Heart right ventricle (tissue), 16 donors: ENCODE measurements around the gene LIPG. TPM values are rescaled to one million over a fixed set of nuclear protein-coding genes. Genes with fewer than 3 reads are reported as not detected.

Experiments
- ATAC-seq, 8 donors: fragments of 200-7000 bp; cut with Tn5 transposase; one replicate each; pipeline ENCODE4 v1.9.1; 2020; ENCODE audit warnings: mild to moderate bottlenecking in 8 of 8, moderate library complexity in 8 of 8, moderate number of reproducible peaks in 1 of 8
- DNase-seq, 2 donors: peaks; one replicate each; pipeline ENCODE4 v3.0.0-alpha.2; 2020
- H3K27ac ChIP-seq, 10 donors: fragments of 200-600 bp; sonication (generic) in 2 of 10; one replicate each; pipeline versions ENCODE4 v1.5.0 to v1.8.0; 2020 to 2022; ENCODE audit warnings: mild to moderate bottlenecking in 3 of 10
- H3K27me3 ChIP-seq, 7 donors: fragments of 200-600 bp; one replicate each; pipeline ENCODE4 v1.8.0; 2021 to 2022; ENCODE audit warnings: mild to moderate bottlenecking in 2 of 7
- H3K36me3 ChIP-seq, 9 donors: fragments of 200-600 bp; sonication (generic) in 1 of 9; one replicate each; pipeline versions ENCODE4 v1.5.0 to v1.8.0; 2020 to 2022; ENCODE audit warnings: mild to moderate bottlenecking in 2 of 9
- H3K4me1 ChIP-seq, 9 donors: fragments of 200-600 bp; sonication (generic) in 1 of 9; one replicate each; pipeline versions ENCODE4 v1.5.0 to v1.8.0; 2020 to 2022; ENCODE audit warnings: mild to moderate bottlenecking in 4 of 9
- H3K4me3 ChIP-seq, 10 donors: fragments of 200-600 bp; sonication (generic) in 2 of 10; one replicate each; pipeline versions ENCODE4 v1.5.0 to v1.8.0; 2020 to 2022; ENCODE audit warnings: mild to moderate bottlenecking in 7 of 10, moderate library complexity in 2 of 10
- H3K9me3 ChIP-seq, 11 donors: fragments of 200-600 bp in 10 of 11; sonication (generic) in 2 of 11; one replicate each; pipeline versions ENCODE4 v1.5.0 to v1.8.0; 2013 to 2022; ENCODE audit warnings: mild to moderate bottlenecking in 2 of 11, control low read depth in 1 of 11, moderate library complexity in 1 of 11
- WGBS, 2 donors: extraction: QIAGEN DNeasy Blood & Tissue Kit; methylation state at CpG; one replicate each; pipeline ENCODE4 v1.1.7; 2013; ENCODE audit warnings: inconsistent platforms in 1 of 2; 5-methylcytosine and 5-hydroxymethylcytosine counted together
- intact Hi-C, 10 donors: fragments of 100-400 bp; cut with DNase I; formaldehyde crosslinking; loops; one replicate each; pipeline versions ENCODE4 v1.11.1 to v1.14.2; 2022
- polyA plus RNA-seq, 2 donors: library from polyadenylated mRNA; stranded (reverse); fragments of 200-250 nt; gene quantifications; one replicate each; pipeline ENCODE4 v1.2.3, GENCODE V29; 2013
- total RNA-seq, 10 donors: library from RNA; stranded (reverse); fragmentation: NEBNext Ultra II Directional in 3 of 10; extraction: Animal tissue kit (Norgen Biotek cat#: 25700) in 3 of 10; gene quantifications; one replicate each; pipeline versions ENCODE4 v1.2.1 to v1.2.4, GENCODE V29; 2021 to 2023
- TF ChIP-seq, protein P1 (sequence below), 9 donors: fragments of 200-600 bp; sonication (generic) in 2 of 9; IDR thresholded peaks; one replicate each; pipeline versions ENCODE4 v1.5.0 to v1.8.0; 2021 to 2022; ENCODE audit warnings: antibody characterized with exemption in 9 of 9, mild to moderate bottlenecking in 5 of 9, moderate library complexity in 1 of 9
- donor health status: Arrhythmogenic right ventricular cardiomyopathy.
- donor health status: ischemic (EF 13 %, LVEDD 7.1; RV severe dilation, severe dysfunction).
- donor health status: healthy with polysubstance abuse.
- donor health status: DM: no; HTN: yes; CAD: no.
- donor health status: DM: no; HTN: no; CAD: no.
- donor health status: ischemic (EF 25% LVEDD 6.9; RV normal size, moderate dysfunction).
- donor health status: ischemic (EF 25% LVEDD 5.7; RV mildly dilated, moderate dysfunction).
- donor health status: healthy.
- donor health status: DM: yes; HTN: yes; CAD: no.
- donor health status: Ischemic cardiomyopathy.
- donor health status: ischemic (EF 35%, LVEDD 5.7; RV mildly dilated, moderate dysfunction).
- donor health status: nonischemic (EF 11% LVEDD 7.7; RV severe dilation, severe dysfunction).
- donor health status: DM: yes; HTN: yes; CAD: no.
- donor health status: PGD.
- donor health status: ischemic (EF 29% LVEDD 5.4; RV normal size, mild dysfunction).
- donor health status: nonischemic (EF 23%, LVEDD 6.1; RV moderate dilation, normal function).

LIPG gene
- total and polyA plus RNA-seq, 12 donors: 0.07 to 14.0 (median 0.42) TPM; not detected in 3

DNA sequence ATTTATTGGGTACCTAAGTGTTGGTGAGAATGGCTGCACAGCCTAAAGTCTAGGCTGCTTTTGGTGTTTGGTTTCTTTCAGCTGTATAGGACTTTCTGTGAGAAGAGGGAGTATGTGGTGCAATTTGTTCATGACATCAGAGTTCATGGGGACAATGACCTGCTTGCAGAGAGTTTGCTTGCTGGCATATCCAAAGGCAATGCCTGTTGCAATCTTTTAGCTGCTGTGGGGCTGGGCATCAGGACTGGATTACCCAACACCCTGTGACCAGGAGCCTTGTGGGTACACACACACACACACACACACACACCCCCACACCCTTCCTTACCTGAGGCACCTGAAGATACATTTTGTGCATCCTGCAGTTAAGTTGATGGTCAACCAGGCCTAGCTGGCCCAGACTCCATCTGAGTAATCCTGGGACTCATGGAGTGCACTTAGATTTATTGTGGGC, 68.4 kb downstream of the LIPG start:
- no peaks in the 10 kb centered on the region for H3K36me3 ChIP-seq
- H3K27me3 ChIP-seq: peaks cover 0 to 28% (median 4%) of the 10 kb centered on the region in 7 donors
- no peaks in the 10 kb centered on the region for H3K9me3 ChIP-seq
- intact Hi-C loops: no loop called here
- no peak overlapping the region for H3K4me3 ChIP-seq
- DNase-seq (no peak), ATAC-seq (peak in 1 of 8 donors; percentile 31)
- peaks cover 0 to 10% (median 0%) of the 10 kb centered on the region in 9 donors for H3K4me1 ChIP-seq
- H3K27ac ChIP-seq: no peak overlapping the region
- TF ChIP-seq, protein P1, sequence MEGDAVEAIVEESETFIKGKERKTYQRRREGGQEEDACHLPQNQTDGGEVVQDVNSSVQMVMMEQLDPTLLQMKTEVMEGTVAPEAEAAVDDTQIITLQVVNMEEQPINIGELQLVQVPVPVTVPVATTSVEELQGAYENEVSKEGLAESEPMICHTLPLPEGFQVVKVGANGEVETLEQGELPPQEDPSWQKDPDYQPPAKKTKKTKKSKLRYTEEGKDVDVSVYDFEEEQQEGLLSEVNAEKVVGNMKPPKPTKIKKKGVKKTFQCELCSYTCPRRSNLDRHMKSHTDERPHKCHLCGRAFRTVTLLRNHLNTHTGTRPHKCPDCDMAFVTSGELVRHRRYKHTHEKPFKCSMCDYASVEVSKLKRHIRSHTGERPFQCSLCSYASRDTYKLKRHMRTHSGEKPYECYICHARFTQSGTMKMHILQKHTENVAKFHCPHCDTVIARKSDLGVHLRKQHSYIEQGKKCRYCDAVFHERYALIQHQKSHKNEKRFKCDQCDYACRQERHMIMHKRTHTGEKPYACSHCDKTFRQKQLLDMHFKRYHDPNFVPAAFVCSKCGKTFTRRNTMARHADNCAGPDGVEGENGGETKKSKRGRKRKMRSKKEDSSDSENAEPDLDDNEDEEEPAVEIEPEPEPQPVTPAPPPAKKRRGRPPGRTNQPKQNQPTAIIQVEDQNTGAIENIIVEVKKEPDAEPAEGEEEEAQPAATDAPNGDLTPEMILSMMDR (IDR thresholded peaks at IDR 0.05): no peak

DNA sequence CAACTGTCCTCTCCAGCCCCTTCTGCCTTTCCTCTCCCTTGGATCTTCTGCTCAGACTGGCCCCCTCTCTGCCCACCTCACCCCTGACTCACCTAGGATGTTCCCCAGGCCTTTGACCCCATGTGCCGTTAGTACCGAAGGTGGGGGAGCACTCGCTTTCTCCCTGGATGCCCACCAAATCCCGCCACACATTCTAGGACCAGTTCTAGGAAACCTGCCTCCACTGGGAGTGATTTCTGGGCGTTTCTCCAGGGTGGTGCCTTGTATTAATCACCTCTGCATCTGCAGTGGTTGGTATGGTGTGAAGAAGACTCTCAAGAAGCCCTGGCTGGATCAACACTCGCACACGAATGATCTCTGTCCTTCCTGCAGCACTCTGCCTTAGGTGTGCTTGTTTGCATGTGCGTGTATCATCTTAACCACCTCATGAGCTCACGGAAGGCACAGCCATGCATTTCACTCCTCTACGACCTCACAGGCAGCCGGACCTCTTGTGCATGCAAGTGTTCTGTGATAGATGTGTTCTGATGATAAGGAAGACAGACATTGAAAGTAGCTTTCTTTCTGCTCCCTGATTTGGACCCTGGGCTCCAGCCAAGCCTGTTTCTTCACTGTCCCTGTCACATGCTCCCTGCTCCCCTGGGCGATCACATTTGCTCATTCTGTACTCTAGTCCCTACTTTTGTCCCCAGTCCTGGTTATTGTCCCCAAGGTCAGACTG, 69.4 kb downstream of the LIPG start:
- Histone ChIP-seq H3K9me3 (no peaks in the 10 kb centered on the region), H3K27ac (no peak overlapping the region), H3K36me3 (no peaks in the 10 kb centered on the region), H3K27me3 (peaks cover 0 to 28% (median 4%) of the 10 kb centered on the region in 7 donors), H3K4me3 (no peak overlapping the region), H3K4me1 (peaks cover 0 to 10% (median 0%) of the 10 kb centered on the region in 9 donors)
- intact Hi-C loops: no loop called here
- no peak for DNase-seq
- 77 to 79% methylated on average over 12 of the region's 12 CpGs for WGBS, 2 donors
- TF ChIP-seq, protein P1 (IDR thresholded peaks at IDR 0.05): no peak
- ATAC-seq: peak in 1 of 8 donors; percentile 55

DNA sequence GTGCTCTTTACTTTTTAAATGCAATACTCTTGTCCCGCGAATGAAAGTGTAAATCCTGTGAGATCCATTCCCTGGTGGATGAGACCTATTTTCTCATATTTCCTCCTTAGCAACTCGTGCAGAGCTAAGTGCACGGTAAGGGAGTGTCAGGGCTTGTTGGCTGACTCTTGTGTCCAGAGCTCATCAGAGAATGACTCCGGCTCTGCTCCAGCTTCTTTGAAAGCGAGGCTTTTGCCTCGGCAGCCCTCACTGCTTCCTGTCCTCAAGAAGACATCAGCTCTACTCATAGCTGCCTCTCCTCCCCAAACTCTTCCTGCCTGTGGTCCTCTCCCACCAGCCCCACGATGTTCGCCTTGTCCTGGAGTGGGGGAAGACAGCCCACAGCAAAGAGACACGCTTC, 70.7 kb downstream of the LIPG start:
- Histone ChIP-seq H3K4me3 (no peak overlapping the region), H3K4me1 (peaks cover 0 to 10% (median 0%) of the 10 kb centered on the region in 9 donors), H3K27ac (no peak overlapping the region), H3K36me3 (no peaks in the 10 kb centered on the region), H3K9me3 (no peaks in the 10 kb centered on the region), H3K27me3 (peaks cover 0 to 23% (median 4%) of the 10 kb centered on the region in 7 donors)
- WGBS, 2 donors: 47 to 54% methylated on average over 10 of the region's 10 CpGs
- DNase-seq (peak in 1 of 2 donors; percentile 13), ATAC-seq (peak in 3 of 8 donors; percentile 20 to 69 (median 50))
- TF ChIP-seq, protein P1 (IDR thresholded peaks at IDR 0.05): no peak
- intact Hi-C loops: no loop called here

DNA sequence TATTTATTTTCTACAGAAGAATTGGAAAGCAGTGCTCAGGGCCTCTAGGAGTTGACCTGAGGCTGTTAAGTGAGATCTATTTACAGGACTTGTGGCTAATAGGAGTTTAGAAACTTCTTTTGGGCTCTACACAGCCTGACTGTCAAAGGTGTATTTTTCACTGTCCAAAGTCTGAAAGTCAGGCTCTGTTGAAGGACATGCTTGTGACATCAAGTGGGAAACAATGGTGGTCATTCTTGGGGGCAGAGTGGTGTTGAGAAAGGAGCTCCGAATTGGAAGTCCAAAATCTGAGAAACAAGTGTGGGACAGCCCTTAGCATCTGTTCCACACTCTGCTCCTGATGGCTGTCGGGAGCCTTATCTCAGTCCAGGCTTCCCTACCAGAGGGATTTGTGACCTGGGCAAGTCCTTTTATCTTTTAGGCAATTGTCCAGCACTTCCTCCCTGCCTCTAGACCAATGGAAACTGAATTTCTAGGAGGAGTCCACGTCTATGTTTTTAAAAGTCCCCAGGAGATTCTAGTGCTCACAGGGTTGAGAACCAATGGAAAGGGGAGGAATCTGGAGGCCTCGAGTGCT, 76.4 kb downstream of the LIPG start:
- H3K4me3 ChIP-seq: no peak overlapping the region
- peaks cover 0 to 6% (median 0%) of the 10 kb centered on the region in 9 donors for H3K4me1 ChIP-seq
- no peak overlapping the region for H3K27ac ChIP-seq
- DNase-seq (no peak), ATAC-seq (no peak)
- no peaks in the 10 kb centered on the region for H3K9me3 ChIP-seq
- peaks cover 0 to 14% (median 4%) of the 10 kb centered on the region in 7 donors for H3K27me3 ChIP-seq
- intact Hi-C loops: no loop called here
- TF ChIP-seq, protein P1 (IDR thresholded peaks at IDR 0.05): no peak
- 48 to 50% methylated on average over 4 of the region's 4 CpGs for WGBS, 2 donors
- no peaks in the 10 kb centered on the region for H3K36me3 ChIP-seq
